NCI-H345 treated with DMSO at 0.1 percent for 48 hours (cell line): Measurements from ENCODE around the gene SPRYD7.
"Not testable (repeated sequence)": the region's sequence is repeated elsewhere in the genome, so short reads cannot be mapped to it uniquely, and the experiment has no call there.

Experiments
- DNase-seq: peaks from one replicate; lab custom pipeline; 2025; ENCODE audit not compliant: unreplicated experiment; lab: John Stamatoyannopoulos, UW

Gene SPRYD7

DNA sequence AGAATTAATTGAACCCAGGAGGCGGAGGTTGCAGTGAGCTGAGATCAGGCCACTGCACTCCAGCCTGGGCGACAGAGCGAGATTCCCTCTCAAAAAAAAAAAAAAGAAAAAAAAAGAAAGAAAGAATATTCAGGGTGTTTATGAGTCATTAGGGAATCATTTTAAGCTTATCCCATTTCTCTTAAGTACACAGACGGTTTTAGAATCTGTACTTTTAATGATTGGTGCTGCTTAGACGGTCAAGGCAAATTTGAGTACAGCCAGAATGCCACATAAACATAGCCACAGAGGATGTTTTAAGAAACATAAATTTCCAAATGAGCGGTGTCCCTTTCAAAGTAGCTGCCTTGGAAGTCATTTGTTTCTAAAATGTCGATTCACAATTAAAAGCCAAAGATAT is 2.6 kb downstream of the SPRYD7 start:
- DNase-seq: no peak

DNA sequence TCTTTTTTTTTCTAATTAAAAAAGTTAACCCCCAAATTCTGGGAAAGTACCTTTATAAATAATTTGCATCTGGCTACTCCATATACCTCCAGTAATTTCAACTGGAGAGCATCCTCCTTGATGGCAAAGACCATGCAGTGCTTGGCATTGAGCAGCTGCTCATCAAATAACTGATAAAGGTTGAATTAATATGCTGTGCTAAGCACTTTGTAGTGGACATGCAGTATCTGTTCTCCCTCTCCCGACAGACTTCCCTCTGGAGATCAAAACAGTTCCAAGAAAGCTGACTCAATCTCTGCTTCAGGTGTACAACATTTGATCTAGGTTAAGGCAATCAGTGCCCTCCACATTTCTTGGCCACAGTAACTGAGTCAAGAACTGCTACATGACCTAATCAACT is 3.3 kb downstream of the SPRYD7 start:
- DNase-seq: no peak

DNA sequence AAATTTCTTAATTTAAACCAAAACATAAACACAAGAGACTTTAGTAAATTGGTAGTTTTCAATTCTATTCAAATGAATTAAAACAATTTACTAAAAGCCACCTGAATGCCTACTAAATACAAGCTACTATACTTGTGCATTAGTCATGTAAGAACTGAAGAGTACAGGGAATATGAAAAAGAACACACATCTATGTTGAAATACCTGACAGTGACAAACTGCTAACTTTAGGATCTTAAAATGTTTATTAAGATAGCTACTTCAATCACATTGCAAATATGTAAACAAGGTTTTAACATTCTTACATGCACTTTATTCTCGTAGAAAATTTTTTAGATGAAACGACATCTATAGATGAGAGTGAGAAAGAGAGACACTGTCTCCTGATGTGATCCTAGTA is 4.1 kb downstream of the SPRYD7 start:
- DNase-seq: no peak

DNA sequence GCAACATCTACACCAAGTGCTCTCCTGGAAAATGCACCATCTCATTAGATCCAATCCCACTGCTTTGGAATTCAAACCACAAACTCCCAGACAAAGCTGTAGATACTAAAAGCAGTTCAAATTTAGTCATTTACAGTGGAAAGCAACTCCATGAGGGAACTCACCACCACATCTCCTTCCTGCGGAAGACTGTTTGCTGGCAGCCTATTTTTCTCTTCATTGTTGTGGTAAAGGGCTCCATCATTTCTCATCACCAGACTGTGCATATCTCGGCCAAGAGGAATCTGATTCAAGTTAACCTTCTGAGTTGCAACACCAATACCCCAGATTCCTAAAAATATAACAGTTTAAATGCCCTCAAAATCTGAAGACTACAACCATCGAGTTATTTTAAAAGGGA is 8.4 kb downstream of the SPRYD7 start:
- DNase-seq: no peak

DNA sequence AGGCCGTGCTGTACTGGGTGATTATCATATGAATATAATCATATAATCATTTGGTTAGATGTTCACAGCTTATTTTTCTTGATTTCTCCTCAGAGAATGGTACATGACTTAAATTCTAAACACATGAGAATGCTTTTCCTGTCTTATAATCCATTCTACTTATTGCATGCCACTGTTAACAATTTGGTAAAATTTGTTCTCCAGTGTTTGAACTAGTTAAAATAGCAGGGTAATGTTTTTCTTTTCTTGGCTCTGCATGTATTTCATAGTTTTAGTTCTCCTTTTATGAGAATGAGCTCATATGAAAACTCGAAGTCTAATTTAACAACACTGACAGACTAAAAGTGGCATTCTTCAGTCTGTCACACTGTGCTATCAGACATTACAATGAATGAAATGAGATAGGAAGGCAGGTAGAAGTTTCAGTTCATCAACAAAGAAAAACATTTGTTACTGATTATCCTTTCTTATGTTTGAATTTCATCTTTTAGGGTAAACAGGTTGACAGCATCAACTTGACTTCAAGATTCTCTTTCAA is 10.2 kb downstream of the SPRYD7 start:
- DNase-seq: no peak

DNA sequence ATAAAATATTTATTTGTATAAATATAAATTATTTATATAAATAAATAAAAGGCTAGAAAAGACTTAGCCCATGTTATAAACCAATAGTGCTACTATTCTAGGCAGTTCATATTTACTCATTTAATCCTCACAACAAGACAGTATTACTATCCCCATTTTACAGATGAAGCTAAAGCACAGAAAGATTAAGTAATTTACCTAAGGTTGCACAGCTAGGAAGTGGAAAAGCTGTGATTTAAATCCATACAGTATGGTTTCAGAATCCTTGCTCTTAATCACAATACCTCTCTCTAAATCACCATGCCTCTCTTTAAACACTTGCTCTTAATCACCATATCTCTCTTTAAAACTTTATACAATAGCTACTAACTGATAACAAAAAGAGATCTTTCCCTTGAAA is 13.8 kb downstream of the SPRYD7 start:
- no peak for DNase-seq

DNA sequence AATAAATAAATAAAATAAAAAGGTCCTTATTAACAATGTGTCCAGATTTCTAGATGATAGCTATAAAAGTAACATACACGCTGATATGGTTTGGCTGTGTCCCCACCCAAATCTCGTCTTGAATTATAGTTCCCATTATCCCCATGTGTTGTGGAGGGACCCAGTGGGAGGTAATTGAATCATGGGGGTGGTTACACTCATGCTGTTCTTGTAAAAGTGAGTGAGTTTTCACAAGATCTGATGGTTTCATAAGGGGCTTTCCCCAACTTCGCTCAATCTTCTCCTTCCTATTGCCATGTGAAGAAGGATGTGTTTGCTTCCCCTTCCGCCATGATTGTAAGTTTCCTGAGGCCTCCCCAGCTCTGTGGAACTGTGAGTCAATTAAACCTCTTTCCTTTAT is 15.2 kb downstream of the SPRYD7 start:
- not testable (repeated sequence) for DNase-seq

DNA sequence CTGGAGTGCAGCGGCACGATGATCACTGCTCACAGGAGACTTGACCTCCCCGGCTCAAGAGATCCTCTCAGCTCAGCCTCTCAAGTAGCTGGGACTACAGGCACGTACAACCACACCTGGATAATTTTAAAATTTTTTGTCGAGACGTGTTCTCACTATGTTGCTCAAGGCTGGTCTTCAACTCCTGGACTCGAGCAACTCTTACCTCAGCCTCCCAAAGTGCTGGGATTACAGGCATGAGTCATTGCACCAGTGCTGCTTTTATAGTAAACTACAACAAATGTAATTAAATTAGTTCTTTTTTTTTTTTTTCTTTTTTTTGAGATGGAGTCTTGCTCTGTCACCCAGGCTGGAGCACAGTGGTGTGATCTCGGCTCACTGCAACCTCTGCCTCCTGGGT is 18.0 kb downstream of the SPRYD7 start:
- DNase-seq: not testable (repeated sequence)

DNA sequence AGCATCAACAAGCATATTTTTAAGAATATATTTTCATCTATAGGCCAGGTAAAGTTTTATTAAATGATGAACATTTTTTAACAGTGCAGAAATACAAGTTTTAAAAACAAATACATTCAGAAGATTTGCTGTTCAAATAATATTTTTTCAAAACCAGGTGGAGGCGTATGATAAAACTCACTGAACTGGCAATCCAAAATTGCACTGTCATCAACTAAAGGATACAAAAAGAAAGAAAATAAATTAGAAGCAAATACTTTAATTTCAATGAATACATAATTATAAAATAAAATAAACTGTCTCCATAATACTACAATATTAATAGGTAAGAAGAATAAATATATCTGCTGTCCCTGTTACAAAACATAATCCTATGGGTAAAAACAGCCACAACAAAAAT is 21.2 kb downstream of the SPRYD7 start:
- DNase-seq: no peak

DNA sequence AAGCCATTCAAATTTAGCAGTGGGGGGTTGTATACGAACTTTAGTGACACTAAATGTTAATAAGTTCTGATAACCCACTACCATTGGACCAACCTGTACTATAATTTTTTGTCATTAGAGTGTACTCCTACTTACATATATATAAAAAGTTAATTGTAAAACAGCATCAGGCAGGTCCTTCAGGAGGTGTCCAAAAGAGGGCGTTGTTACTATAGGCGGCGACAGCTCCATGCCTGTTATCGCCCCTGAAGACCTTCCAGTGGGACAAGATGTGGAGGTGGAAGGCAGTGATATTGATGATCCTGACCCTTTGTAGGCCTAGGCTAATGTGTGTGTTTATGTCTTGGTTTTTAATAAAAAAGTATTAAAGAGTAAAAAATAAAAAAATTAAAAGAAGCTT is 27.5 kb downstream of the SPRYD7 start:
- DNase-seq: no peak

DNA sequence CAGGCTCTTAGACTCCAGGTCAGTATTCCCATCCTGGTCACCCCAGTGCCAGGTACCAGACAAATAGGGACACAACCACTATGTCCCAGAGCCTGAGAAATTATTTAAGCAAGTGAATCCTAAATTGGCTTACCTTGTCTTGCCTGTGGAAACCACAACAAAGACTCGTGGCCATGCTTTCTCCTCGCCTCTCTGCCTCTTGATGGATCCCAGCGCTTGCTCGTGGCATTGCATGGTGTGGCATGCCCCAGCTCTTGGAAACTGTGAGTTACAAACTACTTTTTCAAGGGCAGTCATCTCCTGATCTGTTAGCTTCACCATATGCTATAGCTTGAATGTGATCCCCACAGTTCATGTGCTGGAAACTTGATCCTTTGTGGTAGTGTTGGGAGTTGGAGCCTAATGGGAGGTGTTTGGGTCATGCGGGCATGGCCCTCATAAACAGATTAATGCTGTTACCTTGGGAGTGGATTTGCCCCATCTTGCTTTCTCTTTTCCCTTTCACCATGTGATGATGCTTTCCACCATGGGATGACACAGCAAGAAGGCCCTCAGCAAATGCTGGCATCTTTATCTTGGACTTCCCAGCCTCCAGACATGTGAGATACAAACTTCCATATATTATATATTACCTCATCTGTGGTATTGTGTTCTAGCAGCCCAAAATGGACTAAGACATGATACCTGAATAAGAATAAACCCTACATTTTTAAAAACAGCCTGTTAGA is 31.2 kb downstream of the SPRYD7 start:
- DNase-seq: no peak

DNA sequence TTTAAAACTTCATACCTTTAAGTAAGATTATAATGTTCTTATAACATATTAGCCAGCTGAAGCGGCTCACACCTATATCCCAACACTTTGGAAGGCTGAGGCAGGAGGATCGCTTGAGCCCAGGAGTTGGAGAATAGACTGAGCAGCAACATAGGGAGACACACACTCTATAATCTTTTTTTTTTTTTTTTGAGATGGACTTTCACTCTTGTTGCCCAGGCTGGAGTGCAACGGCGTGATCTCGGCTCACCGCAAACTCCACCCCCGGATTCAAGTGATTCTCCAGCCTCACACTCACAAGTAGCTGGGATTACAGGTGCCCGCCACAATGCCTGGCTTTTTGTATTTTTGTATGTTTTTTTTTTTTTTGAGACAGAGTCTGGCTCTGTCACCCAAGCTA is 37.3 kb downstream of the SPRYD7 start:
- no peak for DNase-seq

DNA sequence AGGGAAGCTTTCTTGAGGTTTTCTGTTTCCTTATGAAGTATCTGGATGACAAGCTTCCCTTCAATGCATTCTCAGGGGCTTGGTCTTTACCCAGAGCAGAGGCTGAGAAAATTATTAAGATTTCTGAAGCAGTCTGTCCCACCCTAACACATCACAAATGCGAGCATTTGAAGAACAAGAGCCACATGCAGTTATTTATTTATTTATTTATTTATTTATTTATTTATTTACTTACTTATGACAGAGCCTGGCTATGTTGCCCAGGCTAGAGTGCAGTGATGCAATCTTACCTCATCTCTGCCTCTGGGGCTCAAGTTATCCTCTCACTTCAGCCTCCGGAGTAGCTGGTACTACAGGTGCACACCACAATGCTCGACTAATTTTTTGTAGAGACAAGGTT is 38.4 kb downstream of the SPRYD7 start:
- DNase-seq: no peak

DNA sequence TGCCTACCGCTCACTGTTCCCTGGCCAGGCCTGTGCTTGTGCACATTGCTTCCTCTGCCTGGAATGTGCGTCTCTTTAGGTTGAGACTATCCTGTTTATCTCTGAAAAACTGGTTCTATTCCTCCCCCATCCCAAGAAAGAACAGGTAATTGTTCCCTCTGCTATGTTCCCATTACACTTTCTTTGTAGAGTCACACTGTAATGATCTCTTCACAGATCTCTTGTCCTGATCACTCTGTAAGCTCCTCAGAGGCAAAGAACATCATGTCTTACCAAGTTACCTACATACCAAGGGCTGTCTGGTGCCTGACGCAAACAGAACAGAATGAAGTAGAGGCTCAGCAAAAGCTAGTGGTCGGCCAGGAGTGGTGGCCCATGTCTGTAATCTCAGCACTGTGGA is 40.3 kb downstream of the SPRYD7 start:
- no peak for DNase-seq

DNA sequence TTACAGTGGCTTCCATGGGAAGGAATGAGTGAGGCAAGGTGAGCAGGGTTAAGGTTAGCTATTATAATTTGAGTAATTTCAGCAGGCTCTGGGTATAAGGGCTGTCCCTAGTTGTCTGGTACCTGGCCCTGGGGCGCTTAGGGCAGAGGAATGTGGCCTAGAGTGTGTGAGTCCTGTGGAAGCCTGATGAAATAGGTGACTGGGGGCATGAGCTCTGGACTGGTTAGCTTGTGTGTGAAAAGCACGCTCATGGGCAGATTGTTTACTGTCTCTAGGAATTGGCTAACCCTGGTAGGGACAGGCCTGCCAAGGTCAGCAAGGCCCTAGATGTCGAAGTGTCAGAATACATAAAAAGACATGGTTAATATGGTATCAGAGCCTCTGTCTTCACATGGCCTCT is 42.5 kb downstream of the SPRYD7 start:
- no peak for DNase-seq

DNA sequence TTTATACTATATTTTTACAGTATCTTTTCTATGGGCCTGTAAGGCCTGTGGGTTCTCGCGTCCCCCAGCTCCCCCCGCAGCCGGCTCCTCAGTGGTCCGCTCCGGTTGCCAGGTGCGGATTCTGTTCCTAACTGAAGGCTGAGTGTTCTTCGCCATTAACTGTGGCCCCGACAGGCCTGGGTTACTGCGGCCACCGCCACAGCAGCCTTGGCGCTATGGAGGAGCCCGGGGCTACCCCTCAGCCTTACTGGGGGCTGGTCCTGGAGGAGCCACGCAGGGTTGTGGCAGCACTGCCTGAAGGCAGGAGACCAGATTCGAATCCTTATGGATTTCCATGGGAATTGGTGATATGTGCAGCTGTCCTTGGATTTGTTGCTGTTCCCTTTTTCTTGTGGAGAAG is 45.8 kb downstream of the SPRYD7 start:
- DNase-seq: no peak

DNA sequence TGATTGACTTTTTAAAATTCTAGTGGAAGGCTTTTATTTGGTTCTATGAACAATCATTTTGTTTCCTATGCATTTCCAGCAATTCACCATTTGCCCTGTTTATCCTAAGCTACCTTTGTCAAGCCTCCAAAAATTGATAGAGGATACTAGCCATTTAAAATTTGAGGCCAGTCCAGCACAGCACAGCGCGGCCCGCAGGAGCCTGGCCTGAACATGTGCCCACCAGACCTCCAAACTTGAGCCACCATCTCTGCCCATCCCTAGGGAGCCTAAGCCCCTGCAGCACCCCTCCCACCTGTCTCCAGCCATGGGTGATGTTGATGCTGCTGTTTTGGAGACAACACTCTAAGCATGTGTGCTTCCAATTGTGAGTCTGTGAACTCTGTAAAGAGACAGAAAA is 57.5 kb downstream of the SPRYD7 start:
- no peak for DNase-seq

DNA sequence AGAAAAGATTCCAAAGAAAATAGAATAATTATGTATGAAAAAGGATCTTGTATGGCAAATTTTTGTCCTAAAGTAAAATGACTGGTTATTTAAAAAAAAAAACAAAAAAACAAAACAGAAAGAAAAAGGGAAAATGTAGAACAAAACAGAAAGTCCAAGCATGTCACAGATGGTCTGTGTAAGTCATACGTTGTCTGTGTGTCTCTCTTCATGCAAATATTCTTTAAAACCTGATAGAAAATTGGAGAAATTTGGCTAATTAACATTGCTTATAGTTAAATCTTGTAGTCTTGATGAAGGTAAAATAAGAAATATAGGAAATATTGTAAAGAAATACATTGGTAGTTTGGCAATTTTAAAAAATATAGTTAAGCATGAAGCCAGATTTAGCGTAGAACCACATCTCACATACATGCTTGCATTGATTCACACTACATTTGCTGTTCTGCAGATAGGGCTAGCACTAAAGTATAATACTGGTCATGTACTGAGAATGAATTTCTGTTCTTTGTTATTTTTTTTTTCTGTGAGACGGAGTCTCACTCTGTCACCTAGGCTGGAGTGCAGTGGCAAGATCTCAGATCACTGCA is 58.4 kb downstream of the SPRYD7 start:
- DNase-seq: no peak

DNA sequence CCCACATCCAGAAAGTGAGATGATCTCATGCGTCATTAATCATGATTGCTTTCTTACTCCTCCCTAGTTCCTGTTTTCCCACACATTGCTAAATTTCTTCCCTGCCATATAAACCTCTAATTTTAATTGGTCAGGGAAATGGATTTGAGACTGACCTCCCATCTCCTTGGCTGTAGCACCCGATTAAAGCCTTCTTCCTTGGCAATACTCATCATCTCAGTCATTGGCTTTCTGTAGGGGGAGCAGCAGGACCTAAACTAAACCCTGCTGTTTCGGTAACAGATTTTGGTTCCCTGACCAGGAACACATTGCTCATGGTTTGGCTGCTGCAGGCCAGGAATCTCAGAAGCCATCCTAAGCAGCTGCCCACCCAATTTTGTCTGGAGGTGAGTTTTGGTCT is 61.7 kb downstream of the SPRYD7 start:
- DNase-seq: no peak

DNA sequence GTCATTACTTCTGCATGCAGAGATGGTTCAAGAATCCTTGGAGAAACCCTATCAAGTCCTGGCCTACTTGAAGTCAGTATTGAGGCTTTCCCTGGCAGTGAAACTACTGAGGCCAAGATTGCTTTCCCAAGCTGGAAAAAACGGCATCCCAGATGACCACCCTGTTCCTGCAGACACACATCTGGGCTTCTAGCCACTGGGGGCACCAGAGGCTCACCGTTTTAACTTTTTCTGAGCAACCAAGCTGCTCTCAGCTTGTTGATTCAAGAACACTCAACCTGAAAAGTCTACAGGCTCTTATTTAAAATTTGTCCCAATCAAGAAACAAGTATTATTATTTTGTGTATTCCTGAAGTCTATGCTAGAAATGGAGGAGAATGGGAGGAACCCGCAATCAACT is 66.6 kb downstream of the SPRYD7 start:
- no peak for DNase-seq

DNA sequence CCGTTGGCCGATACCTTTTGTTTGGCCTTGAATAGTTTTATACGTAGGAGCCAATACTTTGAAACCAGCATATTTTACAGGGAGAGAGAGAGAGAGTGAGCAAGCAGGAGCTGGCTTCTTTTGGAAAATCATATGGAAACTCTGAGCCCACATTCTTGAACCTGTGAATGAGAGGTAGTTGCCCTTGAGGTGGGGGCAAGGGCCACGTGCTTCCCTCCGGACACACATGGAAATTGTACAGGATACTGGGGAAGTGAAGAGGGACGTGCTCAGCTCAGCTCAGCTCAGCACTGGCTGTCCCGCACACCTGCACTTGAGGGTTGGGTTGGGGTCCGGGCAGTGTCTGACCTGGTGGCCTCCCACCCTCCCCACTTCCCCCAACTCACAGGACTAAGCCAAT is 68.3 kb downstream of the SPRYD7 start:
- DNase-seq: no peak

DNA sequence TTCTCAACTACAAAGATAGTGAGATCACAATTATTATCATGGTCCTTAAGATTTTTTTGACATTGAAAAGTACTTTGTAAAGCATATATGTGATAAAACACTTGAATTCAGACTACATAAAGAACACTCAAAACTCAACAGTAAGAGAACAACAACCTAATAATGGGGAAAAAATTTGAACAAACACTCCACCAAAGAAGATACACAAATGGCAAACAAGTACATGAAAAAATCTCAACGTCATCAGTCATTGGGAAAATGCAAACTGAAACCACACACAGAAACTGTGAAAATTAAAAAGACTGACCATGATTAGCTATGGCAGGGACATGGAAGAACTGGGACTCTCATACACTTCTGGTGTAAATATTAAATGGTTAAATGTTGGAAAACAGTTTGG is 70.9 kb downstream of the SPRYD7 start:
- DNase-seq: no peak

DNA sequence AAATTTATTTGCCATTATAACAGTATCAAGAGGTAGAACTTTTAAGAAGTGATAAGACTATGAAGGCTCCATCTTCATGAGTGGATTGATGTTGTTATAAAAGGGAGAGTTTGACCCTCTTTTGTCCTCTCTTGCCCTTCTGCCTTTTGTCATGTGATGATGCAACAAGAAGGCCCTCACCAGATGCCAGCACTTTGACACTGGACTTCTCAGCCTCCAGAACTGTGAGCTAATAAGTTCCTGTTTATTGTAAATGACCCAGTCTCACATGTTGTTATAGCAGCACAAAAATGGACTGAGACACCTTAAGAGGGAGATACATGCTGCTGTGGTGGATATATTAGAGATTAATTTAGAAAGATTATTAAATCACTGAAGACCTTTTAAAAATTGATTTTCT is 71.6 kb downstream of the SPRYD7 start:
- no peak for DNase-seq
